SH-SY5Y (cell line): Measurements from ENCODE around the gene B4GALT5.

Experiments
- GATA2 ChIP-seq: IDR thresholded peaks from 2 replicates; pipeline ENCODE4 v1.6.1; 2011; ENCODE audit warnings: mild to moderate bottlenecking, low read depth, low read length
- GATA3 ChIP-seq: IDR thresholded peaks from 2 replicates; pipeline ENCODE4 v1.6.1; 2011; ENCODE audit warnings: low read depth, mild to moderate bottlenecking, low read length, moderate library complexity

The B4GALT5 gene

GRCh38 chr20:49665796-49666195 is 47.9 kb downstream of the B4GALT5 start:
- TF ChIP-seq GATA3: no peak
- no peak for TF ChIP-seq GATA2

- TF ChIP-seq GATA3 (no peak), GATA2 (no peak)
These were observed 48.9 kb downstream of the B4GALT5 start for GRCh38 chr20:49664612-49665313.

GRCh38 chr20:49663112-49663511 is 50.6 kb downstream of the B4GALT5 start:
- TF ChIP-seq GATA3 (0 out of 2 replicates have a peak, but pooled peaks have one; percentile 33), GATA2 (no peak; the same call in 1 of the 2 replicates)

GRCh38 chr20:49661560-49662329 is 51.9 kb downstream of the B4GALT5 start:
- TF ChIP-seq GATA2 (no peak), GATA3 (no peak)

GRCh38 chr20:49660912-49661311 is 52.8 kb downstream of the B4GALT5 start:
- TF ChIP-seq GATA3 (no peak), GATA2 (no peak)

GRCh38 chr20:49659056-49659455 is 54.6 kb downstream of the B4GALT5 start:
- TF ChIP-seq GATA2: no peak
- TF ChIP-seq GATA3: no peak

GRCh38 chr20:49658508-49658907 is 55.2 kb downstream of the B4GALT5 start:
- TF ChIP-seq GATA3 (no peak), GATA2 (no peak)

GRCh38 chr20:49657118-49657901 is 56.4 kb downstream of the B4GALT5 start:
- TF ChIP-seq GATA2: no peak
- TF ChIP-seq GATA3: no peak

- TF ChIP-seq GATA3 (no peak), GATA2 (no peak)
These were observed 57.4 kb downstream of the B4GALT5 start for GRCh38 chr20:49656304-49656703.

GRCh38 chr20:49653925-49654434 is 59.7 kb downstream of the B4GALT5 start:
- TF ChIP-seq GATA3: no peak

- TF ChIP-seq GATA3: no peak
- TF ChIP-seq GATA2: no peak
These were observed 64.0 kb downstream of the B4GALT5 start for GRCh38 chr20:49649672-49650071.

GRCh38 chr20:49647550-49647949 is 66.1 kb downstream of the B4GALT5 start:
- no peak for TF ChIP-seq GATA3
- no peak for TF ChIP-seq GATA2

GRCh38 chr20:49646528-49646927 is 67.2 kb downstream of the B4GALT5 start:
- TF ChIP-seq GATA3 (no peak), GATA2 (no peak)

GRCh38 chr20:49646126-49646525 is 67.6 kb downstream of the B4GALT5 start:
- TF ChIP-seq GATA3 (no peak), GATA2 (no peak)
